ENCODE measurements around the gene F10.
"Not testable (repeated sequence)": the region's sequence is repeated elsewhere in the genome, so short reads cannot be mapped to it uniquely, and the experiment has no call there.

DNA sequence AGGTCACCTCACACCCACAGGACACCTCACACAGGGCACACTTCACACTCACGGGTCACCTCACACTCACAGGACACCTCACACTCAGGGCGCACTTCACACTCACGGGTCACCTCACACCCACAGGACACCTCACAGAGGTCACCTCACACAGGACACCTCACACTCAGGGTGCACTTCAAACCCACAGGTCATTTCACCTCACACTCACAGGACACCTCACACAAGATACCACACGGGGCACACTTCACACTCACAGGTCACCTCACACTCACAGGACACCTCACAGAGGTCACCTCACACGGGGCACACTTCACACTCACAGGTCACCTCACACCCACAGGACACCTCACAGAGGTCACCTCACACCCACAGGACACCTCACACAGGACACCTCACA lies 10.8 kb upstream of the F10 start:
- TF ChIP-seq, protein P1, sequence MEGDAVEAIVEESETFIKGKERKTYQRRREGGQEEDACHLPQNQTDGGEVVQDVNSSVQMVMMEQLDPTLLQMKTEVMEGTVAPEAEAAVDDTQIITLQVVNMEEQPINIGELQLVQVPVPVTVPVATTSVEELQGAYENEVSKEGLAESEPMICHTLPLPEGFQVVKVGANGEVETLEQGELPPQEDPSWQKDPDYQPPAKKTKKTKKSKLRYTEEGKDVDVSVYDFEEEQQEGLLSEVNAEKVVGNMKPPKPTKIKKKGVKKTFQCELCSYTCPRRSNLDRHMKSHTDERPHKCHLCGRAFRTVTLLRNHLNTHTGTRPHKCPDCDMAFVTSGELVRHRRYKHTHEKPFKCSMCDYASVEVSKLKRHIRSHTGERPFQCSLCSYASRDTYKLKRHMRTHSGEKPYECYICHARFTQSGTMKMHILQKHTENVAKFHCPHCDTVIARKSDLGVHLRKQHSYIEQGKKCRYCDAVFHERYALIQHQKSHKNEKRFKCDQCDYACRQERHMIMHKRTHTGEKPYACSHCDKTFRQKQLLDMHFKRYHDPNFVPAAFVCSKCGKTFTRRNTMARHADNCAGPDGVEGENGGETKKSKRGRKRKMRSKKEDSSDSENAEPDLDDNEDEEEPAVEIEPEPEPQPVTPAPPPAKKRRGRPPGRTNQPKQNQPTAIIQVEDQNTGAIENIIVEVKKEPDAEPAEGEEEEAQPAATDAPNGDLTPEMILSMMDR (conservative IDR thresholded peaks at IDR 0.05; ENCODE audit: low read depth in 2 of 2): not testable (repeated sequence)
- TF ChIP-seq STAT1 (IDR thresholded peaks at IDR 0.05; ENCODE audit: unreplicated experiment); EZH2 (IDR thresholded peaks at IDR 0.05; ENCODE audit: low read depth, unreplicated experiment); EZH2phosphoT487 (IDR thresholded peaks at IDR 0.05; ENCODE audit: unreplicated experiment); POLR2AphosphoS5 (IDR thresholded peaks at IDR 0.05; ENCODE audit: low read depth); JUNB (IDR thresholded peaks at IDR 0.05; ENCODE audit: unreplicated experiment); ZNF114 (CRISPR knock-in tag; IDR thresholded peaks at IDR 0.05); CREB1 (CRISPR knock-in tag; IDR thresholded peaks at IDR 0.05; ENCODE audit: low read depth); ZNF331 (CRISPR knock-in tag; IDR thresholded peaks at IDR 0.05; ENCODE audit: low read depth); REST (IDR thresholded peaks at IDR 0.05; ENCODE audit: unreplicated experiment); ETS1 (IDR thresholded peaks at IDR 0.05); NANOG (IDR thresholded peaks at IDR 0.05; ENCODE audit: borderline replicate concordance): not testable (repeated sequence)
- TF ChIP-seq, protein P2, sequence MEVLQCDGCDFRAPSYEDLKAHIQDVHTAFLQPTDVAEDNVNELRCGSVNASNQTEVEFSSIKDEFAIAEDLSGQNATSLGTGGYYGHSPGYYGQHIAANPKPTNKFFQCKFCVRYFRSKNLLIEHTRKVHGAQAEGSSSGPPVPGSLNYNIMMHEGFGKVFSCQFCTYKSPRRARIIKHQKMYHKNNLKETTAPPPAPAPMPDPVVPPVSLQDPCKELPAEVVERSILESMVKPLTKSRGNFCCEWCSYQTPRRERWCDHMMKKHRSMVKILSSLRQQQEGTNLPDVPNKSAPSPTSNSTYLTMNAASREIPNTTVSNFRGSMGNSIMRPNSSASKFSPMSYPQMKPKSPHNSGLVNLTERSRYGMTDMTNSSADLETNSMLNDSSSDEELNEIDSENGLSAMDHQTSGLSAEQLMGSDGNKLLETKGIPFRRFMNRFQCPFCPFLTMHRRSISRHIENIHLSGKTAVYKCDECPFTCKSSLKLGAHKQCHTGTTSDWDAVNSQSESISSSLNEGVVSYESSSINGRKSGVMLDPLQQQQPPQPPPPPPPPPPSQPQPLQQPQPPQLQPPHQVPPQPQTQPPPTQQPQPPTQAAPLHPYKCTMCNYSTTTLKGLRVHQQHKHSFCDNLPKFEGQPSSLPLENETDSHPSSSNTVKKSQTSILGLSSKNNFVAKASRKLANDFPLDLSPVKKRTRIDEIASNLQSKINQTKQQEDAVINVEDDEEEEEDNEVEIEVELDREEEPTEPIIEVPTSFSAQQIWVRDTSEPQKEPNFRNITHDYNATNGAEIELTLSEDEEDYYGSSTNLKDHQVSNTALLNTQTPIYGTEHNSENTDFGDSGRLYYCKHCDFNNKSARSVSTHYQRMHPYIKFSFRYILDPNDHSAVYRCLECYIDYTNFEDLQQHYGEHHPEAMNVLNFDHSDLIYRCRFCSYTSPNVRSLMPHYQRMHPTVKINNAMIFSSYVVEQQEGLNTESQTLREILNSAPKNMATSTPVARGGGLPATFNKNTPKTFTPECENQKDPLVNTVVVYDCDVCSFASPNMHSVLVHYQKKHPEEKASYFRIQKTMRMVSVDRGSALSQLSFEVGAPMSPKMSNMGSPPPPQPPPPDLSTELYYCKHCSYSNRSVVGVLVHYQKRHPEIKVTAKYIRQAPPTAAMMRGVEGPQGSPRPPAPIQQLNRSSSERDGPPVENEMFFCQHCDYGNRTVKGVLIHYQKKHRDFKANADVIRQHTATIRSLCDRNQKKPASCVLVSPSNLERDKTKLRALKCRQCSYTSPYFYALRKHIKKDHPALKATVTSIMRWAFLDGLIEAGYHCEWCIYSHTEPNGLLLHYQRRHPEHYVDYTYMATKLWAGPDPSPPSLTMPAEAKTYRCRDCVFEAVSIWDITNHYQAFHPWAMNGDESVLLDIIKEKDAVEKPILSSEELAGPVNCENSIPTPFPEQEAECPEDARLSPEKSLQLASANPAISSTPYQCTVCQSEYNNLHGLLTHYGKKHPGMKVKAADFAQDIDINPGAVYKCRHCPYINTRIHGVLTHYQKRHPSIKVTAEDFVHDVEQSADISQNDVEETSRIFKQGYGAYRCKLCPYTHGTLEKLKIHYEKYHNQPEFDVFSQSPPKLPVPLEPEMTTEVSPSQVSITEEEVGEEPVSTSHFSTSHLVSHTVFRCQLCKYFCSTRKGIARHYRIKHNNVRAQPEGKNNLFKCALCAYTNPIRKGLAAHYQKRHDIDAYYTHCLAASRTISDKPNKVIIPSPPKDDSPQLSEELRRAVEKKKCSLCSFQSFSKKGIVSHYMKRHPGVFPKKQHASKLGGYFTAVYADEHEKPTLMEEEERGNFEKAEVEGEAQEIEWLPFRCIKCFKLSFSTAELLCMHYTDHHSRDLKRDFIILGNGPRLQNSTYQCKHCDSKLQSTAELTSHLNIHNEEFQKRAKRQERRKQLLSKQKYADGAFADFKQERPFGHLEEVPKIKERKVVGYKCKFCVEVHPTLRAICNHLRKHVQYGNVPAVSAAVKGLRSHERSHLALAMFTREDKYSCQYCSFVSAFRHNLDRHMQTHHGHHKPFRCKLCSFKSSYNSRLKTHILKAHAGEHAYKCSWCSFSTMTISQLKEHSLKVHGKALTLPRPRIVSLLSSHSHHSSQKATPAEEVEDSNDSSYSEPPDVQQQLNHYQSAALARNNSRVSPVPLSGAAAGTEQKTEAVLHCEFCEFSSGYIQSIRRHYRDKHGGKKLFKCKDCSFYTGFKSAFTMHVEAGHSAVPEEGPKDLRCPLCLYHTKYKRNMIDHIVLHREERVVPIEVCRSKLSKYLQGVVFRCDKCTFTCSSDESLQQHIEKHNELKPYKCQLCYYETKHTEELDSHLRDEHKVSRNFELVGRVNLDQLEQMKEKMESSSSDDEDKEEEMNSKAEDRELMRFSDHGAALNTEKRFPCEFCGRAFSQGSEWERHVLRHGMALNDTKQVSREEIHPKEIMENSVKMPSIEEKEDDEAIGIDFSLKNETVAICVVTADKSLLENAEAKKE (CRISPR knock-in tag; IDR thresholded peaks at IDR 0.05): not testable (repeated sequence)

Data from GM23338 (cell line).